ENCODE results near the gene SMIM45.

The SMIM45 gene

GRCh38 chr22:41989246-41989645 is 37.3 kb downstream of the SMIM45 start:
- in situ Hi-C loops (cut with MboI) (no loop called here), intact Hi-C loops (cut with micrococcal nuclease; ENCODE audit: unreplicated experiment) (no loop called here)
- ChIA-PET RAD21 (ENCODE audit: unreplicated experiment) (no interaction called here), POLR2A (interaction anchor here (0.5 kb wide), 1 partner anchor 55 kb away, joined by 4 read pairs; no protein-coding TSS in a partner anchor), CTCF (no interaction called here), SMC1A (ENCODE audit: uncharacterized antibody, unreplicated experiment) (no interaction called here)
- 75% methylated on average over 4 of the region's 4 CpGs for WGBS (ENCODE audit: insufficient coverage, insufficient replicate concordance, low lambda C conversion rate, missing lambda C conversion rate)
- Histone ChIP-seq H3K9ac (ENCODE audit: control insufficient read depth, insufficient read depth, low read length) (no peak overlapping the region), H3K4me1 (ENCODE audit: control insufficient read depth, insufficient read depth, low read length) (no peaks in the 10 kb centered on the region; the same call in 1 of the 2 replicates), H4K20me1 (ENCODE audit: control insufficient read depth, insufficient read depth) (no peaks in the 10 kb centered on the region), H3K4me3 (no peak overlapping the region), H2AFZ (ENCODE audit: control insufficient read depth, low read depth, low read length) (no peak overlapping the region), H3K9me3 (replicated peaks; ENCODE audit: control insufficient read depth, insufficient read depth, low read length) (no peaks in the 10 kb centered on the region), H3K4me2 (ENCODE audit: control insufficient read depth, insufficient read depth) (no peak overlapping the region), H3K36me3 (ENCODE audit: control insufficient read depth in 2 of 2, insufficient read depth in 2 of 2, low read length in 1 of 2) (no peaks in the 10 kb centered on the region), H3K27ac (ENCODE audit: control insufficient read depth, insufficient read depth) (no peak overlapping the region), H3K27me3 (replicated peaks in 1 of 2; ENCODE audit: control insufficient read depth in 2 of 2, insufficient read depth in 2 of 2, low read length in 1 of 2) (no peaks in the 10 kb centered on the region), H3K79me2 (ENCODE audit: control insufficient read depth, insufficient read depth, low read length) (no peaks in the 10 kb centered on the region)
- FAIRE-seq (no peak), ATAC-seq (no peak), DNase-seq (ENCODE audit: low read depth, low spot score) (no peak)
- no TSS peak for BruUV-seq (replicated peaks)
- TF ChIP-seq ETV6 (conservative IDR thresholded peaks at IDR 0.05 in 1 of 2, IDR thresholded peaks at IDR 0.05 in 1 of 2; ENCODE audit: borderline replicate concordance in 1 of 2, low read depth in 1 of 2) (no peak), USF2 (IDR thresholded peaks at IDR 0.05; ENCODE audit: borderline replicate concordance, low read depth, low read length) (no peak), RFX5 (IDR thresholded peaks at IDR 0.05; ENCODE audit: low read depth, low read length) (no peak), BCL11A (IDR thresholded peaks at IDR 0.05; ENCODE audit: low read depth, low read length) (no peak), TARDBP (IDR thresholded peaks at IDR 0.05; ENCODE audit: borderline replicate concordance) (no peak), ZNF207 (IDR thresholded peaks at IDR 0.05; ENCODE audit: borderline replicate concordance) (no peak), EED (IDR thresholded peaks at IDR 0.05; ENCODE audit: low read depth) (no peak), SREBF1 (IDR thresholded peaks at IDR 0.05; ENCODE audit: low read length) (no peak)

GRCh38 chr22:41991111-41991510 is 39.2 kb downstream of the SMIM45 start:
- no peaks in the 10 kb centered on the region for H3K27me3 ChIP-seq (replicated peaks in 1 of 2; ENCODE audit: control insufficient read depth in 2 of 2, insufficient read depth in 2 of 2, low read length in 1 of 2)
- H3K4me2 ChIP-seq (ENCODE audit: control insufficient read depth, insufficient read depth): no peak overlapping the region
- no peak overlapping the region for H2AFZ ChIP-seq (ENCODE audit: control insufficient read depth, low read depth, low read length)
- no peaks in the 10 kb centered on the region for H4K20me1 ChIP-seq (ENCODE audit: control insufficient read depth, insufficient read depth)
- ATAC-seq (no peak), FAIRE-seq (no peak), DNase-seq (ENCODE audit: low read depth, low spot score) (no peak)
- SMC1A ChIA-PET (ENCODE audit: uncharacterized antibody, unreplicated experiment): no interaction called here
- in situ Hi-C loops (cut with MboI): no loop called here
- no TSS peak for BruUV-seq (replicated peaks)
- peaks cover 18% of the 10 kb centered on the region for H3K4me1 ChIP-seq (ENCODE audit: control insufficient read depth, insufficient read depth, low read length)
- CTCF ChIA-PET: no interaction called here
- no peak overlapping the region for H3K9ac ChIP-seq (ENCODE audit: control insufficient read depth, insufficient read depth, low read length)
- H3K79me2 ChIP-seq (ENCODE audit: control insufficient read depth, insufficient read depth, low read length): no peaks in the 10 kb centered on the region
- RAD21 ChIA-PET (ENCODE audit: unreplicated experiment): no interaction called here
- no peak for TF ChIP-seq IRF3 (IDR thresholded peaks at IDR 0.05)
- no peak for TF ChIP-seq SMARCA5 (IDR thresholded peaks at IDR 0.05)
- no peak for TF ChIP-seq CREB1 (IDR thresholded peaks at IDR 0.05; ENCODE audit: low read depth)
- no peak for TF ChIP-seq JUNB (IDR thresholded peaks at IDR 0.05)
- H3K36me3 ChIP-seq (ENCODE audit: control insufficient read depth in 2 of 2, insufficient read depth in 2 of 2, low read length in 1 of 2): no peaks in the 10 kb centered on the region
- H3K9me3 ChIP-seq (replicated peaks; ENCODE audit: control insufficient read depth, insufficient read depth, low read length): no peaks in the 10 kb centered on the region
- no peak overlapping the region for H3K4me3 ChIP-seq
- POLR2A ChIA-PET: no interaction called here
- H3K27ac ChIP-seq (ENCODE audit: control insufficient read depth, insufficient read depth): no peak overlapping the region
- intact Hi-C loops (cut with micrococcal nuclease; ENCODE audit: unreplicated experiment): no loop called here
- WGBS (ENCODE audit: insufficient coverage, insufficient replicate concordance, low lambda C conversion rate, missing lambda C conversion rate): 86% methylated on average over 7 of the region's 7 CpGs
